Chondrocyte (in vitro differentiated cells): ENCODE measurements around the gene LGALS9B. TPM values are rescaled to one million over a fixed set of nuclear protein-coding genes. Genes with fewer than 3 reads are reported as not detected.
"Not testable (repeated sequence)": the region's sequence is repeated elsewhere in the genome, so short reads cannot be mapped to it uniquely, and the experiment has no call there.

ENCODE experiments used
- DNase-seq: peaks from one replicate; pipeline ENCODE4 v3.0.0; 2021; ENCODE audit warnings: mixed read lengths, low spot score
- H3K27ac Mint-ChIP-seq: one replicate; pipeline ENCODE4 v1.8.0; 2021; ENCODE audit warnings: mild to moderate bottlenecking, moderate library complexity, mixed read lengths; ENCODE audit not compliant: unreplicated experiment
- H3K27me3 Mint-ChIP-seq: 2 replicates; pipeline ENCODE4 v1.8.0; 2021; ENCODE audit warnings: low read depth, mixed read lengths
- H3K36me3 Mint-ChIP-seq: 2 replicates; pipeline ENCODE4 v1.8.0; 2021; ENCODE audit warnings: low read depth, mixed read lengths
- H3K4me1 Mint-ChIP-seq: 2 replicates; pipeline ENCODE4 v1.8.0; 2021; ENCODE audit warnings: low read depth, mild to moderate bottlenecking, mixed read lengths
- H3K4me3 Mint-ChIP-seq: one replicate; pipeline ENCODE4 v1.8.0; 2021; ENCODE audit warnings: mild to moderate bottlenecking, moderate library complexity, mixed read lengths; ENCODE audit not compliant: unreplicated experiment
- H3K9me3 Mint-ChIP-seq: 2 replicates; pipeline ENCODE4 v1.8.0; 2021; ENCODE audit warnings: low read depth, mixed read lengths
- total RNA-seq: library from RNA; stranded (reverse); gene quantifications from 3 replicates; pipeline ENCODE4 v1.2.1, GENCODE V29; 2021
- TF ChIP-seq, protein P1 (sequence below): fragments of 200-600 bp; sonication (generic); IDR thresholded peaks from 2 replicates; pipeline ENCODE4 v1.5.0; 2021; ENCODE audit warnings: antibody characterized with exemption, mild to moderate bottlenecking, moderate library complexity

LGALS9B gene
- total RNA-seq, 1 donor from 2014 or later = not detected

GRCh38 chr17:20440665-20441064 lies 26.7 kb downstream of the LGALS9B start:
- H3K4me3 Mint-ChIP-seq, H3K4me1 Mint-ChIP-seq, H3K27me3 Mint-ChIP-seq, H3K27ac Mint-ChIP-seq, DNase-seq, H3K36me3 Mint-ChIP-seq, H3K9me3 Mint-ChIP-seq: not testable (repeated sequence)

- not testable (repeated sequence) for H3K4me1 Mint-ChIP-seq, H3K27ac Mint-ChIP-seq, H3K27me3 Mint-ChIP-seq, H3K9me3 Mint-ChIP-seq, H3K4me3 Mint-ChIP-seq, DNase-seq, H3K36me3 Mint-ChIP-seq
Observed at GRCh38 chr17:20435166-20435565, 32.2 kb downstream of the LGALS9B start.

GRCh38 chr17:20433382-20433781 lies 34.0 kb downstream of the LGALS9B start:
- not testable (repeated sequence) for H3K27ac Mint-ChIP-seq, H3K9me3 Mint-ChIP-seq, H3K4me3 Mint-ChIP-seq, H3K4me1 Mint-ChIP-seq, H3K36me3 Mint-ChIP-seq, H3K27me3 Mint-ChIP-seq, DNase-seq

DNA sequence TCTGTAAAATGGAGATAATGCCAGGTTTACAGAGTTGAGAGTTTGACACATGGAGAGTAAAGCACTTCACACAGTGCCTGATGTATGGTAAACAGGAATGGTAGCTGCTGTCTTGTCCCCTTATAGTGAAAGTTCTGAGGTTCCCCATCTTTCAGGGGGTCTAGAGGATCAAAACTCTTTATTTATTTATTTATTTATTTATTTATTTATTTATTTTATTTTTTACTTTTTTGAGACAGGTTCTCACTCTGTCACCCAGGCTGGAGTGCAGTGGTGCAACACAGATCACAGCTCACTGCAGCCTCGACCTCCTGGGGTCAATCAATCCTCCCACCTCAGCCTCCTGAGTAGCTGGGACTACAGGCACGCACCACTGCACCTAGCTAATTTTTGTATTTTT lies 40.1 kb downstream of the LGALS9B start:
- DNase-seq, H3K27me3 Mint-ChIP-seq, H3K4me1 Mint-ChIP-seq, H3K4me3 Mint-ChIP-seq, H3K27ac Mint-ChIP-seq, H3K9me3 Mint-ChIP-seq, H3K36me3 Mint-ChIP-seq: not testable (repeated sequence)

- H3K4me3 Mint-ChIP-seq, H3K9me3 Mint-ChIP-seq, DNase-seq, H3K27ac Mint-ChIP-seq, H3K4me1 Mint-ChIP-seq, H3K27me3 Mint-ChIP-seq, H3K36me3 Mint-ChIP-seq: not testable (repeated sequence)
Observed at GRCh38 chr17:20422826-20423225, 44.5 kb downstream of the LGALS9B start.

- H3K4me1 Mint-ChIP-seq, H3K4me3 Mint-ChIP-seq, H3K9me3 Mint-ChIP-seq, H3K36me3 Mint-ChIP-seq, DNase-seq, H3K27ac Mint-ChIP-seq, H3K27me3 Mint-ChIP-seq: not testable (repeated sequence)
- TF ChIP-seq, protein P1, sequence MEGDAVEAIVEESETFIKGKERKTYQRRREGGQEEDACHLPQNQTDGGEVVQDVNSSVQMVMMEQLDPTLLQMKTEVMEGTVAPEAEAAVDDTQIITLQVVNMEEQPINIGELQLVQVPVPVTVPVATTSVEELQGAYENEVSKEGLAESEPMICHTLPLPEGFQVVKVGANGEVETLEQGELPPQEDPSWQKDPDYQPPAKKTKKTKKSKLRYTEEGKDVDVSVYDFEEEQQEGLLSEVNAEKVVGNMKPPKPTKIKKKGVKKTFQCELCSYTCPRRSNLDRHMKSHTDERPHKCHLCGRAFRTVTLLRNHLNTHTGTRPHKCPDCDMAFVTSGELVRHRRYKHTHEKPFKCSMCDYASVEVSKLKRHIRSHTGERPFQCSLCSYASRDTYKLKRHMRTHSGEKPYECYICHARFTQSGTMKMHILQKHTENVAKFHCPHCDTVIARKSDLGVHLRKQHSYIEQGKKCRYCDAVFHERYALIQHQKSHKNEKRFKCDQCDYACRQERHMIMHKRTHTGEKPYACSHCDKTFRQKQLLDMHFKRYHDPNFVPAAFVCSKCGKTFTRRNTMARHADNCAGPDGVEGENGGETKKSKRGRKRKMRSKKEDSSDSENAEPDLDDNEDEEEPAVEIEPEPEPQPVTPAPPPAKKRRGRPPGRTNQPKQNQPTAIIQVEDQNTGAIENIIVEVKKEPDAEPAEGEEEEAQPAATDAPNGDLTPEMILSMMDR = peak; percentile 50
Observed at GRCh38 chr17:20418838-20419237, 48.5 kb downstream of the LGALS9B start.

DNA sequence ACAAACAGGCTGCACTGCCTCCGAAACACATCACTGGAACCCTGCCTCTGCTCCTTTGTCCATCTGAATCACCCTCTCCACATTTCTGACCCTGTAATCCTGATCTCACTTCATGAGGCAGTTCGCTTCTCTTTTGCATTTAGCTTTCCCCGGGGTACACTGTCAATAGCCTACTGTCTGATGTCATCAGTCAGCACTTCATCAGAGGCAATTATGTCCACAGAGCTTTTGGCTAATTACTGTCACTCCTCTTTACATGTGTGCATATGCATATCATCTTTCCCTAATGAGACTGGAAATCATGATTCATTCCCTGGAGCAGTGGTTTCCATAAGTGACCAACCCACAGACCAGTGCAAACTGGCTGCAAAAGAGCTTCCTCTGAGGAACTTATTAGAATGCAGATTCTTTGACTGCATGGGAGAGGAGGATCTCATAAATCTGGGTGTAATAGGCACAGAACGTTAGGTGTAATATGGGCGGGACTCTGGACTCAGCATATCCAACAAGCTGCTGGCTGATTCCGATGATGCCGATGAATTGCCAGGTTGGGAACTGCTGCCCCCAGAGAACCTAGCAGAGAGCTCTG lies 49.8 kb downstream of the LGALS9B start:
- H3K4me3 Mint-ChIP-seq, H3K27ac Mint-ChIP-seq, H3K27me3 Mint-ChIP-seq, DNase-seq, H3K36me3 Mint-ChIP-seq, H3K4me1 Mint-ChIP-seq, H3K9me3 Mint-ChIP-seq: not testable (repeated sequence)

GRCh38 chr17:20416381-20416911 lies 50.9 kb downstream of the LGALS9B start:
- not testable (repeated sequence) for H3K4me1 Mint-ChIP-seq, H3K9me3 Mint-ChIP-seq, H3K36me3 Mint-ChIP-seq, H3K4me3 Mint-ChIP-seq, H3K27ac Mint-ChIP-seq, H3K27me3 Mint-ChIP-seq, DNase-seq

DNA sequence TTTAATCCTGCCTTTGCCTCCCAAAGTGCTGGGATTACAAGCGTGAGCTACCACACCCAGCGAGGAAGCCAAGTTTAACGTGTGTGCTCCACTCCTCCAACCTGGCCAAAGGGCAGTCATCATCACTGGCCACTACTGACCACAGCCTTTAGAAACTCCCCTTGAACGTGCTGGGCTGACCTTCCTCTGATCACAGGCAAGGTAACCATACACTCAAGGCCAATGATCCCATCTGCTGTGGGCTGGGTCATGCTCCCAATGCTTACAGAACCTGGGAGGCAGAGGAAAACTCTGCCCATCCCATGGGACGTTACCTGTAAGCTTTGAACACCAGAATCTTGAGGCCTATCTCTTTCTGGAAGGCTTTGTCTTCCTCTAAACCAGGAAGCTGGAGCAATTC lies 51.9 kb downstream of the LGALS9B start:
- DNase-seq, H3K27me3 Mint-ChIP-seq, H3K27ac Mint-ChIP-seq, H3K4me1 Mint-ChIP-seq, H3K4me3 Mint-ChIP-seq, H3K36me3 Mint-ChIP-seq, H3K9me3 Mint-ChIP-seq: not testable (repeated sequence)

DNA sequence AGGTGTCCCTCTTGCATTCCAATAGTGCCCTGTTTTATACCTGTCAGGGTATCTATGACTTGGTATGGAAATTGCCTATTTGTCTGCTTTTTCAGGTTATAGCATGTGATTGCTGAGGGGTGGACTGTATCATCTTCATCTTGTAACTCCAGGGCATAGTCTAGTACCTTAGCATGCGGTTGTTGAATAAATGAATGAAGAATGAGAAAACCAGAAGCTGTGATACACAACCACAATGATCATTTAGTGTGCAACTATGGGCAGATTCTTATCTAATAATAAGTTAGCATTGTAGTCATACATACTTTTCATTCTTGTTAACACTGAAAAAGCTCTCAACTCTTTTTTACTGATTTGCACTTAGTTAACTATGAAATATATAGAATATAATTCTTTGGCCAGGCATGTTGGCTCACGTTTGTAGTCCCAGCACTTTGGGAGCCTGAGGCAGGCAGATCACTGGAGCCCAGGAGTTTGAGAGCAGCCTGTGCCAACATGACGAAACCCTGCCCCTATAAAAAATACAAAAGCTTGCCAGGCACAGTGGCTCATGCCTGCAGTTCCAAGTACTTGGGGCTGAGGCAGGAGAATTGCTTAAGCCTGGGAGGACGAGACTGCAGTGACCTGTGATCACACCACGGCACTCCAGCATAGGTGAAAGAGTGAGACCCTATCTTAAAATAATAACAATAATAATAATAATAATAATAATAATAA lies 65.9 kb downstream of the LGALS9B start:
- H3K27me3 Mint-ChIP-seq, DNase-seq, H3K27ac Mint-ChIP-seq, H3K36me3 Mint-ChIP-seq, H3K4me1 Mint-ChIP-seq, H3K9me3 Mint-ChIP-seq, H3K4me3 Mint-ChIP-seq: not testable (repeated sequence)

DNA sequence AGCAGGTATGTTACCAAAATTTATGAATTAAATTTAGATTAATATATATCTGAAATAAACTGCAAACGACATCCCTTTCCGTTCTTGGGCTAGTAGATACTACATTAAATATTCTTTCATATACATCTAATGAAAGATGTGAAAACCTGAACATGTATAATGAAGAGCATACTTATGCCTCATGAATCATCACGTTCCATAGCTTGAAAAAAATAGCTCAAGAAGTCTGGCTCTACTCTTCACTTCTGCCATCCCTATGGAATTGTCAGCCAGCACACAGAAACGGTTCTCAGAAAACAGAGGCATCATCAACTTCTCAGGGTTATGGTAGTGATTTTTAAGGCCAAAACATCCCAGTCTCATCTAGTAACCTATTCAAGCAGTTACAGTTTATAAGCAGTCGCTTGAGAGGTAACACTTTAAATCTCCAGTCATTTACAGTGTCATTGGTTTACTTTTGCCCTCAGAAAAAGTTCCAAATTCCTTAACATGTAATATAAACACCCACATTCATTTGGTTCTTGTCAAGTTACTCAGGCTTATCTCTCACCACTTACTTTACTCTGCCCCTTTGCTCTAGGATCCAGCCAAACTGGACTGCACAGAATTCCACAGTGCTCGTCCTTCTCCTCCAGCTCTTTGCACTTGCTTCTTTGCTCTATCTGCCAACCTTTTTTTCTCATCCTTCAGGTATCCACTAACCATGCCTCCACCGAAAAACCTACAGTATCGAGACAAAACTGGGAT lies 66.6 kb downstream of the LGALS9B start:
- H3K36me3 Mint-ChIP-seq = not testable (repeated sequence)

More for the DNA sequence above, 66.6 kb downstream of the LGALS9B start:
- not testable (repeated sequence) for H3K9me3 Mint-ChIP-seq, H3K4me3 Mint-ChIP-seq, H3K27ac Mint-ChIP-seq, DNase-seq, H3K4me1 Mint-ChIP-seq, H3K27me3 Mint-ChIP-seq
